Naive thymus-derived CD4-positive, alpha-beta T cell (primary cell): ENCODE data around the gene SPIB. TPM values are rescaled to one million over a fixed set of nuclear protein-coding genes. Genes with fewer than 3 reads are reported as not detected.
A peak's percentile ranks its signal among the peaks of the same experiment; 100 is the strongest.

Experiments used
- ATAC-seq: fragments of 150-1000 bp; cut with Tn5 transposase; 2 replicates; pipeline ENCODE4 v1.10.0; 2021; ENCODE audit warnings: mild to moderate bottlenecking, moderate library complexity
- CTCF ChIA-PET: fragments of 350-600 bp; sonication (Branson Sonifier 250); formaldehyde crosslinking; loops from one replicate; lab custom pipeline; 2021; ENCODE audit warnings: antibody characterized with exemption; lab: Charles Lee
- POLR2A ChIA-PET: fragments of 350-600 bp; sonication (Branson Sonifier 250); formaldehyde crosslinking; loops from one replicate; lab custom pipeline; 2021; ENCODE audit warnings: antibody characterized with exemption, inconsistent platforms; lab: Charles Lee
- DNase-seq, 9 donors: peaks; one replicate each; pipeline versions ENCODE4 v3.0.0 to v3.0.0-alpha.2; 2020 to 2022; ENCODE audit warnings: mixed read lengths in 1 of 9
- H3K27ac ChIP-seq: one replicate; pipeline ENCODE4 v1.7.0; 2013; ENCODE audit warnings: mild to moderate bottlenecking, low read depth, low read length, moderate library complexity
- H3K27me3 ChIP-seq, 2 donors: one replicate each; pipeline ENCODE4 v1.7.0; 2013; ENCODE audit warnings: low read length in 2 of 2, mild to moderate bottlenecking in 2 of 2, moderate library complexity in 2 of 2; ENCODE audit not compliant: control insufficient read depth in 2 of 2, insufficient read depth in 2 of 2
- H3K36me3 ChIP-seq, 3 experiments: 1 replicate in 2 of 3; 2 replicates in 1 of 3; pipeline ENCODE4 v1.7.0; 2013; ENCODE audit warnings: low read length in 3 of 3, mild to moderate bottlenecking in 3 of 3, moderate library complexity in 1 of 3; ENCODE audit not compliant: insufficient read depth in 3 of 3, control insufficient read depth in 2 of 3
- H3K4me1 ChIP-seq, 2 donors: one replicate each; pipeline ENCODE4 v1.7.0; 2013; ENCODE audit warnings: low read length in 2 of 2, mild to moderate bottlenecking in 2 of 2, moderate library complexity in 1 of 2; ENCODE audit not compliant: control insufficient read depth in 2 of 2, insufficient read depth in 2 of 2
- H3K4me3 ChIP-seq: 2 replicates; pipeline ENCODE4 v1.7.0; 2013; ENCODE audit warnings: mild to moderate bottlenecking, low read length
- H3K9me3 ChIP-seq, 3 experiments: 1 replicate in 2 of 3; 2 replicates in 1 of 3; pipeline ENCODE4 v1.7.0; 2013; ENCODE audit warnings: low read length in 3 of 3; ENCODE audit not compliant: control insufficient read depth in 2 of 3
- H3K27ac Mint-ChIP-seq, 9 donors: one replicate each; pipeline ENCODE4 v1.8.0; 2020 to 2022; ENCODE audit warnings: mixed read lengths in 9 of 9, mild to moderate bottlenecking in 8 of 9, moderate library complexity in 5 of 9, inconsistent platforms in 2 of 9
- H3K27me3 Mint-ChIP-seq, 5 donors: one replicate each; pipeline ENCODE4 v1.8.0; 2021 to 2022; ENCODE audit warnings: mixed read lengths in 5 of 5, mild to moderate bottlenecking in 1 of 5
- H3K36me3 Mint-ChIP-seq, 5 donors: one replicate each; pipeline ENCODE4 v1.8.0; 2020 to 2022; ENCODE audit warnings: mixed read lengths in 5 of 5, mild to moderate bottlenecking in 3 of 5, inconsistent platforms in 1 of 5
- H3K4me1 Mint-ChIP-seq, 7 donors: one replicate each; pipeline ENCODE4 v1.8.0; 2020 to 2022; ENCODE audit warnings: mixed read lengths in 7 of 7, mild to moderate bottlenecking in 3 of 7, inconsistent platforms in 1 of 7
- H3K4me3 Mint-ChIP-seq, 10 donors: one replicate each; pipeline ENCODE4 v1.8.0; 2020 to 2022; ENCODE audit warnings: mild to moderate bottlenecking in 10 of 10, mixed read lengths in 10 of 10, moderate library complexity in 6 of 10, inconsistent platforms in 2 of 10
- H3K9me3 Mint-ChIP-seq, 11 donors: one replicate each; pipeline ENCODE4 v1.8.0; 2020 to 2022; ENCODE audit warnings: mixed read lengths in 11 of 11, mild to moderate bottlenecking in 4 of 11, inconsistent platforms in 1 of 11, moderate library complexity in 1 of 11
- intact Hi-C, 2 donors: fragments of 100-400 bp; cut with micrococcal nuclease; formaldehyde crosslinking; loops; one replicate each; pipeline ENCODE4 v1.15.1; 2023
- polyA plus RNA-seq, 2 donors: library from polyadenylated mRNA; unstranded; fragments of 300-500 nt; fragmentation: Illumina TruSeq; gene quantifications; one replicate each; pipeline ENCODE4 v1.2.3, GENCODE V29; 2021
- total RNA-seq, 6 experiments: library from RNA in 5 of 6; stranded (reverse) in 5 of 6; gene quantifications; 1 replicate in 5 of 6; 2 replicates in 1 of 6; pipeline ENCODE4 v1.2.3 and lab custom pipeline; 2021 to 2026

SPIB gene
- total and polyA plus RNA-seq, 7 experiments from 2014 or later = 0.19 to 7.5 (median 0.94) TPM

GRCh38 chr19:50451223-50451534 is 32.4 kb downstream of the SPIB start:
- POLR2A ChIA-PET = no interaction called here
- peaks cover 0 to 4% (median 0%) of the 10 kb centered on the region in 11 donors for H3K9me3 Mint-ChIP-seq
- Histone ChIP-seq H3K4me3 (no peak overlapping the region), H3K4me1 (no peaks in the 10 kb centered on the region), H3K27ac (no peak overlapping the region), H3K36me3 (no peaks in the 10 kb centered on the region), H3K27me3 (no peaks in the 10 kb centered on the region), H3K9me3 (no peaks in the 10 kb centered on the region)
- intact Hi-C loops = no loop called here
- H3K4me3 Mint-ChIP-seq = peak overlapping the region in 2 of 10 donors; percentile 7 to 25
- no peak overlapping the region for H3K27ac Mint-ChIP-seq
- ATAC-seq (no peak), DNase-seq (no peak)
- peaks cover 0 to 3% (median 0%) of the 10 kb centered on the region in 5 donors for H3K36me3 Mint-ChIP-seq
- H3K27me3 Mint-ChIP-seq = peaks cover 0 to 15% (median 12%) of the 10 kb centered on the region in 5 donors
- CTCF ChIA-PET = no interaction called here
- peaks cover 0 to 4% (median 0%) of the 10 kb centered on the region in 7 donors for H3K4me1 Mint-ChIP-seq

GRCh38 chr19:50453243-50453642 is 34.5 kb downstream of the SPIB start:
- H3K4me3 Mint-ChIP-seq = no peak overlapping the region
- H3K36me3 Mint-ChIP-seq = no peaks in the 10 kb centered on the region
- Histone ChIP-seq H3K4me3 (no peak overlapping the region), H3K4me1 (no peaks in the 10 kb centered on the region), H3K36me3 (no peaks in the 10 kb centered on the region), H3K9me3 (no peaks in the 10 kb centered on the region), H3K27me3 (peaks cover 0 to 2% of the 10 kb centered on the region in 2 donors), H3K27ac (no peak overlapping the region)
- POLR2A ChIA-PET = no interaction called here
- intact Hi-C loops = no loop called here
- peaks cover 6 to 25% (median 22%) of the 10 kb centered on the region in 5 donors for H3K27me3 Mint-ChIP-seq
- peaks cover 0 to 2% (median 0%) of the 10 kb centered on the region in 11 donors for H3K9me3 Mint-ChIP-seq
- DNase-seq (no peak), ATAC-seq (no peak)
- CTCF ChIA-PET = no interaction called here
- peaks cover 0 to 4% (median 0%) of the 10 kb centered on the region in 7 donors for H3K4me1 Mint-ChIP-seq
- no peak overlapping the region for H3K27ac Mint-ChIP-seq

GRCh38 chr19:50455992-50456391 is 37.3 kb downstream of the SPIB start:
- H3K27me3 ChIP-seq = peaks cover 0 to 6% of the 10 kb centered on the region in 2 donors
- H3K4me1 ChIP-seq = no peaks in the 10 kb centered on the region
- Mint-ChIP-seq H3K36me3 (no peaks in the 10 kb centered on the region), H3K27ac (peak overlapping the region in 1 of 9 donors; percentile 11), H3K4me3 (peak overlapping the region in 1 of 10 donors; percentile 17), H3K4me1 (peaks cover 0 to 10% (median under 1%) of the 10 kb centered on the region in 7 donors), H3K9me3 (no peaks in the 10 kb centered on the region), H3K27me3 (peaks cover 9 to 33% (median 19%) of the 10 kb centered on the region in 5 donors)
- no peaks in the 10 kb centered on the region for H3K9me3 ChIP-seq
- ChIA-PET CTCF (interaction anchor here (1.0 kb wide), 1 partner anchor 99 kb away, joined by 6 read pairs; no protein-coding TSS in a partner anchor), POLR2A (no interaction called here)
- no peak overlapping the region for H3K27ac ChIP-seq
- DNase-seq (no peak), ATAC-seq (no peak)
- intact Hi-C loops = no loop called here
- H3K36me3 ChIP-seq = no peaks in the 10 kb centered on the region
- no peak overlapping the region for H3K4me3 ChIP-seq

- H3K27ac Mint-ChIP-seq = no peak overlapping the region
- no peak overlapping the region for H3K27ac ChIP-seq
- H3K27me3 Mint-ChIP-seq = peaks cover 10 to 34% (median 28%) of the 10 kb centered on the region in 5 donors
- no peaks in the 10 kb centered on the region for H3K36me3 ChIP-seq
- H3K27me3 ChIP-seq = peaks cover 0 to 6% of the 10 kb centered on the region in 2 donors
- no peak overlapping the region for H3K4me3 ChIP-seq
- CTCF ChIA-PET = interaction anchor here (0.7 kb wide), 1 partner anchor 10 kb away, joined by 4 read pairs; no protein-coding TSS in a partner anchor
- POLR2A ChIA-PET = no interaction called here
- no peak overlapping the region for H3K4me3 Mint-ChIP-seq
- ATAC-seq (no peak), DNase-seq (no peak)
- peaks cover 0 to 5% of the 10 kb centered on the region in 2 donors for H3K4me1 ChIP-seq
- H3K4me1 Mint-ChIP-seq = peaks cover 0 to 14% (median 4%) of the 10 kb centered on the region in 7 donors
- no peaks in the 10 kb centered on the region for H3K9me3 ChIP-seq
- H3K36me3 Mint-ChIP-seq = no peaks in the 10 kb centered on the region
- intact Hi-C loops = no loop called here
- H3K9me3 Mint-ChIP-seq = no peaks in the 10 kb centered on the region
These were observed 38.6 kb downstream of the SPIB start for GRCh38 chr19:50457300-50457699.

- Mint-ChIP-seq H3K9me3 (peaks cover 0 to 1% (median 0%) of the 10 kb centered on the region in 11 donors), H3K4me3 (no peak overlapping the region), H3K27ac (no peak overlapping the region), H3K4me1 (peaks cover 0 to 14% (median 4%) of the 10 kb centered on the region in 7 donors), H3K27me3 (peaks cover 10 to 40% (median 28%) of the 10 kb centered on the region in 5 donors), H3K36me3 (no peaks in the 10 kb centered on the region)
- no peaks in the 10 kb centered on the region for H3K36me3 ChIP-seq
- no peaks in the 10 kb centered on the region for H3K9me3 ChIP-seq
- no peak overlapping the region for H3K4me3 ChIP-seq
- ChIA-PET POLR2A (no interaction called here), CTCF (interaction anchor here (0.6 kb wide), 1 partner anchor 337 kb away, joined by 4 read pairs; no protein-coding TSS in a partner anchor)
- no peak overlapping the region for H3K27ac ChIP-seq
- intact Hi-C loops = no loop called here
- no peak for ATAC-seq
- no peak for DNase-seq
- H3K27me3 ChIP-seq = peaks cover 0 to 6% of the 10 kb centered on the region in 2 donors
- peaks cover 0 to 5% of the 10 kb centered on the region in 2 donors for H3K4me1 ChIP-seq
These were observed 39.8 kb downstream of the SPIB start for GRCh38 chr19:50458396-50459066.

GRCh38 chr19:50459067-50459456 is 40.3 kb downstream of the SPIB start:
- CTCF ChIA-PET = no interaction called here
- POLR2A ChIA-PET = interaction anchor here (0.6 kb wide), 1 partner anchor 83 kb away, joined by 3 read pairs; no protein-coding TSS in a partner anchor
- intact Hi-C loops = no loop called here
- Mint-ChIP-seq H3K9me3 (peaks cover 0 to 1% (median 0%) of the 10 kb centered on the region in 11 donors), H3K27me3 (peaks cover 10 to 41% (median 28%) of the 10 kb centered on the region in 5 donors), H3K4me3 (no peak overlapping the region), H3K4me1 (peaks cover 0 to 14% (median 4%) of the 10 kb centered on the region in 7 donors), H3K27ac (no peak overlapping the region), H3K36me3 (no peaks in the 10 kb centered on the region)
- Histone ChIP-seq H3K27ac (no peak overlapping the region), H3K9me3 (no peaks in the 10 kb centered on the region), H3K36me3 (no peaks in the 10 kb centered on the region), H3K27me3 (peaks cover 0 to 6% of the 10 kb centered on the region in 2 donors), H3K4me3 (no peak overlapping the region), H3K4me1 (peaks cover 0 to 5% of the 10 kb centered on the region in 2 donors)
- DNase-seq (no peak), ATAC-seq (no peak)
